SK-N-SH (cell line): ENCODE results near the gene SNHG17.

Experiments used
- EP300 ChIP-seq, 2 experiments: IDR thresholded peaks; 2 replicates each; pipeline versions ENCODE4 v1.4.0 to v1.6.1; 2012; ENCODE audit warnings: borderline replicate concordance in 1 of 2, low read depth in 1 of 2, low read length in 1 of 2
- MEF2A ChIP-seq: IDR thresholded peaks from 2 replicates; pipeline ENCODE4 v1.4.0; 2012; ENCODE audit warnings: low read depth, borderline replicate concordance
- MXI1 ChIP-seq: IDR thresholded peaks from 2 replicates; pipeline ENCODE4 v1.6.1; 2012; ENCODE audit warnings: mild to moderate bottlenecking, low read depth, low read length, improper control_type of control experiment
- POLR2AphosphoS5 ChIP-seq: IDR thresholded peaks from 2 replicates; pipeline ENCODE4 v1.6.1; 2012; ENCODE audit warnings: low read depth, low read length
- TF ChIP-seq, protein P1 (sequence below): IDR thresholded peaks from 2 replicates; pipeline ENCODE4 v1.6.1; 2012; ENCODE audit warnings: mild to moderate bottlenecking, low read depth, low read length, moderate library complexity
- TF ChIP-seq, protein P2 (sequence below): fragments of 150-350 bp; IDR thresholded peaks from 2 replicates; pipeline ENCODE4 v1.6.1; 2017; ENCODE audit warnings: antibody characterized with exemption, low read length, low read depth, borderline replicate concordance
- TF ChIP-seq, protein P3 (sequence below): fragments of 200-600 bp; sonication (generic); IDR thresholded peaks from 2 replicates; pipeline ENCODE4 v1.6.1; 2017; ENCODE audit warnings: antibody characterized with exemption, mild to moderate bottlenecking, moderate library complexity

DNA sequence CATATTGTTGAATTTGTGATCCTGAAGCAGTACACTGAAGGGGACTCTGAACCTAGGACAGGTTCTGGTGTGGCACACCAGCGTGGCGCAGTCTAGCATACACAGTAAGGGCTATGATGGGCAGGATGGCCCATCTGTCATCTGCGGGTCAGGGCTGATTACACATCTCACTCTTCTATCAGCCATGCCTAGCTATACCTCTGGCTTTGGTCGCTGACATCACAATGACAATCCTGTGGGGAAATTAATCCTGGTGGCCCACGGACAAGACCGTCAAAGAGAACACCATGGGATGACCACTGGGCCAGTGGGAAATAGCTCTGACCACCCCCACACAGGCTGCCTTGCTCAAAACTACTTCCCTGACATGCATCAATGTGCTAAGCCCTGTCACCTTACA, 2.8 kb downstream of the SNHG17 start:
- TF ChIP-seq, protein P1, sequence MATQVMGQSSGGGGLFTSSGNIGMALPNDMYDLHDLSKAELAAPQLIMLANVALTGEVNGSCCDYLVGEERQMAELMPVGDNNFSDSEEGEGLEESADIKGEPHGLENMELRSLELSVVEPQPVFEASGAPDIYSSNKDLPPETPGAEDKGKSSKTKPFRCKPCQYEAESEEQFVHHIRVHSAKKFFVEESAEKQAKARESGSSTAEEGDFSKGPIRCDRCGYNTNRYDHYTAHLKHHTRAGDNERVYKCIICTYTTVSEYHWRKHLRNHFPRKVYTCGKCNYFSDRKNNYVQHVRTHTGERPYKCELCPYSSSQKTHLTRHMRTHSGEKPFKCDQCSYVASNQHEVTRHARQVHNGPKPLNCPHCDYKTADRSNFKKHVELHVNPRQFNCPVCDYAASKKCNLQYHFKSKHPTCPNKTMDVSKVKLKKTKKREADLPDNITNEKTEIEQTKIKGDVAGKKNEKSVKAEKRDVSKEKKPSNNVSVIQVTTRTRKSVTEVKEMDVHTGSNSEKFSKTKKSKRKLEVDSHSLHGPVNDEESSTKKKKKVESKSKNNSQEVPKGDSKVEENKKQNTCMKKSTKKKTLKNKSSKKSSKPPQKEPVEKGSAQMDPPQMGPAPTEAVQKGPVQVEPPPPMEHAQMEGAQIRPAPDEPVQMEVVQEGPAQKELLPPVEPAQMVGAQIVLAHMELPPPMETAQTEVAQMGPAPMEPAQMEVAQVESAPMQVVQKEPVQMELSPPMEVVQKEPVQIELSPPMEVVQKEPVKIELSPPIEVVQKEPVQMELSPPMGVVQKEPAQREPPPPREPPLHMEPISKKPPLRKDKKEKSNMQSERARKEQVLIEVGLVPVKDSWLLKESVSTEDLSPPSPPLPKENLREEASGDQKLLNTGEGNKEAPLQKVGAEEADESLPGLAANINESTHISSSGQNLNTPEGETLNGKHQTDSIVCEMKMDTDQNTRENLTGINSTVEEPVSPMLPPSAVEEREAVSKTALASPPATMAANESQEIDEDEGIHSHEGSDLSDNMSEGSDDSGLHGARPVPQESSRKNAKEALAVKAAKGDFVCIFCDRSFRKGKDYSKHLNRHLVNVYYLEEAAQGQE = no peak
- no peak for TF ChIP-seq MXI1
- no peak for TF ChIP-seq EP300 (IDR thresholded peaks at IDR 0.05; ENCODE audit: borderline replicate concordance in 1 of 2, low read depth in 1 of 2, low read length in 1 of 2)
- TF ChIP-seq, protein P2, sequence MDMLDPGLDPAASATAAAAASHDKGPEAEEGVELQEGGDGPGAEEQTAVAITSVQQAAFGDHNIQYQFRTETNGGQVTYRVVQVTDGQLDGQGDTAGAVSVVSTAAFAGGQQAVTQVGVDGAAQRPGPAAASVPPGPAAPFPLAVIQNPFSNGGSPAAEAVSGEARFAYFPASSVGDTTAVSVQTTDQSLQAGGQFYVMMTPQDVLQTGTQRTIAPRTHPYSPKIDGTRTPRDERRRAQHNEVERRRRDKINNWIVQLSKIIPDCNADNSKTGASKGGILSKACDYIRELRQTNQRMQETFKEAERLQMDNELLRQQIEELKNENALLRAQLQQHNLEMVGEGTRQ = no peak
- no peak for TF ChIP-seq MEF2A
- TF ChIP-seq, protein P3, sequence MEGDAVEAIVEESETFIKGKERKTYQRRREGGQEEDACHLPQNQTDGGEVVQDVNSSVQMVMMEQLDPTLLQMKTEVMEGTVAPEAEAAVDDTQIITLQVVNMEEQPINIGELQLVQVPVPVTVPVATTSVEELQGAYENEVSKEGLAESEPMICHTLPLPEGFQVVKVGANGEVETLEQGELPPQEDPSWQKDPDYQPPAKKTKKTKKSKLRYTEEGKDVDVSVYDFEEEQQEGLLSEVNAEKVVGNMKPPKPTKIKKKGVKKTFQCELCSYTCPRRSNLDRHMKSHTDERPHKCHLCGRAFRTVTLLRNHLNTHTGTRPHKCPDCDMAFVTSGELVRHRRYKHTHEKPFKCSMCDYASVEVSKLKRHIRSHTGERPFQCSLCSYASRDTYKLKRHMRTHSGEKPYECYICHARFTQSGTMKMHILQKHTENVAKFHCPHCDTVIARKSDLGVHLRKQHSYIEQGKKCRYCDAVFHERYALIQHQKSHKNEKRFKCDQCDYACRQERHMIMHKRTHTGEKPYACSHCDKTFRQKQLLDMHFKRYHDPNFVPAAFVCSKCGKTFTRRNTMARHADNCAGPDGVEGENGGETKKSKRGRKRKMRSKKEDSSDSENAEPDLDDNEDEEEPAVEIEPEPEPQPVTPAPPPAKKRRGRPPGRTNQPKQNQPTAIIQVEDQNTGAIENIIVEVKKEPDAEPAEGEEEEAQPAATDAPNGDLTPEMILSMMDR = no peak
- no peak for TF ChIP-seq POLR2AphosphoS5
